ENCODE measurements around the gene GRM5. TPM values are rescaled to one million over a fixed set of nuclear protein-coding genes. Genes with fewer than 3 reads are reported as not detected.
"Not testable (repeated sequence)": the region's sequence is repeated elsewhere in the genome, so short reads cannot be mapped to it uniquely, and the experiment has no call there.

Gene GRM5
- total RNA-seq, 4 donors from 2014 or later = 0.13 TPM; not detected in 3

DNA sequence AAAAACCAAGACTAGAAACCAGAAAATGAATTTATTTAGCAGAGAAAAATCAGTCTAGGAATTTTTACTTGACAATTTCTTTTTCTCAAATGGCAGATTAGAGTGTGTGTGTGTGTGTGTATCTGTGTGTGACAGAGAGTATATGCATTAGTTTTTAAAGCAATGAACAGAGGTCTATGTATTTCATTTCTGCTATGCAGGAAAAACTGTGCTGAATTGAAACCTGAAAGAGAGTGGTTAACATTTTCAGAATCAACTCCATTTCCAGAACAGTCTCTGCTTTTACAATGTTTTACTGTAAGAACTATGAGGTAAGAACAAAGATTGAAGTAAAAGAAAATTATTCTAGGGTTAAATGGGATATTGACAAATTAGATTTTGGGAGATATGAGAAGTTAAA lies 114.8 kb downstream of the GRM5 start:
- TF ChIP-seq, protein P1, sequence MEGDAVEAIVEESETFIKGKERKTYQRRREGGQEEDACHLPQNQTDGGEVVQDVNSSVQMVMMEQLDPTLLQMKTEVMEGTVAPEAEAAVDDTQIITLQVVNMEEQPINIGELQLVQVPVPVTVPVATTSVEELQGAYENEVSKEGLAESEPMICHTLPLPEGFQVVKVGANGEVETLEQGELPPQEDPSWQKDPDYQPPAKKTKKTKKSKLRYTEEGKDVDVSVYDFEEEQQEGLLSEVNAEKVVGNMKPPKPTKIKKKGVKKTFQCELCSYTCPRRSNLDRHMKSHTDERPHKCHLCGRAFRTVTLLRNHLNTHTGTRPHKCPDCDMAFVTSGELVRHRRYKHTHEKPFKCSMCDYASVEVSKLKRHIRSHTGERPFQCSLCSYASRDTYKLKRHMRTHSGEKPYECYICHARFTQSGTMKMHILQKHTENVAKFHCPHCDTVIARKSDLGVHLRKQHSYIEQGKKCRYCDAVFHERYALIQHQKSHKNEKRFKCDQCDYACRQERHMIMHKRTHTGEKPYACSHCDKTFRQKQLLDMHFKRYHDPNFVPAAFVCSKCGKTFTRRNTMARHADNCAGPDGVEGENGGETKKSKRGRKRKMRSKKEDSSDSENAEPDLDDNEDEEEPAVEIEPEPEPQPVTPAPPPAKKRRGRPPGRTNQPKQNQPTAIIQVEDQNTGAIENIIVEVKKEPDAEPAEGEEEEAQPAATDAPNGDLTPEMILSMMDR (IDR thresholded peaks at IDR 0.05) = no peak
- ATAC-seq (ENCODE audit: low FRiP score) (no peak), DNase-seq (ENCODE audit: low spot score) (no peak)

DNA sequence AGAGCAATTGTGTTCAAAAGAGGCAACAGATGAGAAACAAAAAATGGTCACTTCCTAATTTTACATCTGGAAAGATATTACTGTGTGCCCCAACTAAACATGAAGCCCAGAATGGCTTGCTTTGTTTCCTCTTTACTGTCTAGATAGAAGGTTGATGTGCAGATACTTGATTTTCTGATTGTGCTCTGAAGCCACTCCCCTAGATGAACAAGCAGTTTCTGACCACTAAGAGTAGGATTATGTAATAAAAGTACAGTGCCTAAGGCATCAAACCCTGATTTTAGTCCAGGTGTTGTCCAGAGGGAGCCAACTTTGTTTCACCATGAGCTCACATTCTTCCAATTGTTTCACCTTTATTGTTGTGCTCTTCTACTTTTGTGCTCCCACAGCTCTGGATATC lies 116.9 kb downstream of the GRM5 start:
- ATAC-seq (ENCODE audit: low FRiP score); DNase-seq (ENCODE audit: low spot score): not testable (repeated sequence)

DNA sequence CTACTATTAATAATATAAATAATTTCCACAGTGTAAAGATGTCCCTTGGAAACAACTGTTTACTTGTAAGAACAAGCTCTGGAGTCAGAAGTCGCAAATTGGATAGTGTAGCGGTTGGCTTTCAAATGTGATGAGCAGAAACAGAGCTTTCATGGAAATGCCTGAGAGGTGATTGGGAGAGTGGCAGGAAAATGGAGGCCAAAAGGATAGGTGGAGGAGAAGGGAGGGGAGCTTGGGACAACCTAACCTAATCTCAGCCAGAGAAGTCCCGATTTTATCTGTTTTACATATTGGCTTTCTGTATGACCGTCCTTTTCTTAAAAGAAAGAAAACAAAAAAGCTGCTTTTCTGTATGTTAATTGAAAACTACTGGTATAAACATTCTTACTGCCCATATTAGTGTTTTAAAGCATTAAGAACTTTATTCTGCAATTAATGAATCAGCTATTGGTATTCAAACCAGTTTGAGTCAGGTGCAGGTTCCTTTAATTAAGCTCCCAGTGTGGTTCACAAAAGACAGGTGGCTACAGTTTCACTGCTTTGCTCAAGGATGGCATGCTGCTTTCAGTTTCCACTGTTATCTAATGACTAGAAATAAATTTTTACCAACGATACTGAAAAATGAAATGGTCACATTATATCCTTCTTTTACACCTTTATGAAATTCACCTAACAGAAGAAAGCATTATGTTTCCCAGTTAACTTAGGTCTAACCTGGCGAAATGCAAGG lies 117.8 kb downstream of the GRM5 start:
- not testable (repeated sequence) for DNase-seq (ENCODE audit: low spot score); ATAC-seq (ENCODE audit: low FRiP score)

DNA sequence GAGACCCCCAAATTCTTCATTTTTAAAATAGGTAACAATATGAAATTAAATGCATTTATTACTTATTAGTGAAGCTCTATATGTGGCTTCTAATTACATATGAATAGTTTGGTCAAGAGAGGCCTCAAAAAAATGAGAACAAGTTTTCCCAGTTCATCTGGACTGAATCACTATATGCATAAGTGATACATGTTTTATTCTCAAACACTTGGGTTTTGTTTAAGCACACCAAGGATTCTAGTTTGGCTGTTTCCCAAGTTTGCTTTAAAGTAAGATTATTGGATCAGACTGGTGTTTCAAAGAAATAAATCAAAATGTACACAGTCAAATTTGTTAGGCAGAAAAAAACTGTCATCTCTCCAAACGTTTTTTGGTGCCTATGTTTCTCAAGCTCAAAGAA lies 136.1 kb downstream of the GRM5 start:
- ATAC-seq (ENCODE audit: low FRiP score); DNase-seq (ENCODE audit: low spot score): not testable (repeated sequence)

DNA sequence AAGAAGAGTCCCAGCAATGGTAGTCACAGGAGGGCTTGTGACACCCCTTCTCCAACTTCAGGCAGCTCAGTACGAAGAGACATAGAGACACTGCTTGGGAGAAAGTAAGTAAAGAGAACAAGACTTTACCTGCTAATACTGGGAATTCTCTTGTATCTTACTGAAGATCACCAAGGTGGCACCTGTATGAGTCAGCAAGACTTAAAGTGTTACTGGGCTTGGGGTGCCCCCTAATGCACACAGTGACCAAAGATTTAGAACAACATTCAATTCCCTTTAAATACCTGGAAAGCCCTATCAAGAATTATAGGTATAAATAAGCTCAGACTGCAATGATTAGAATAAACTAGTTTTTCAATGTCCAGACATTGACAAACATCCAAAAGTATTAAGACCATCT lies 148.7 kb downstream of the GRM5 start:
- DNase-seq (ENCODE audit: low spot score); ATAC-seq (ENCODE audit: low FRiP score): not testable (repeated sequence)

DNA sequence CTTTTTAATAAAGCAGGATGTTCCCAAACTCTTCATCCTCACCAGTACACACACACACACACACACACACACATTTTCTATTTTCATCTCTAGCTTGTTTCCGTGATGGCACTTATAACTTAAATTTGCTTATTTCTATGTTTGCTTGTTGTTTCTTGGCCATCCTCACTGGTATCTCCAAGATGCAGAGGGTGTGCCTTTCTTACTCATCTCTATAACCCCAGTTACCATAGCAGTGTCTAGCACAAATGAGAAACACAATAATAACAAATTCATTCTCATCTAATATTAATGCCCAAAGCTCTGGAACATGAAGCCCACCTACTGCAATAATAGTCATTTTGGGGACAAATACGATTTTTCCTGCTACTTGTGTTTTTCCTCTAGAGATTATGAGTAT lies 156.3 kb downstream of the GRM5 start:
- ATAC-seq (ENCODE audit: low FRiP score) = no peak
- TF ChIP-seq, protein P1 (IDR thresholded peaks at IDR 0.05) = no peak
- no peak for DNase-seq (ENCODE audit: low spot score)

DNA sequence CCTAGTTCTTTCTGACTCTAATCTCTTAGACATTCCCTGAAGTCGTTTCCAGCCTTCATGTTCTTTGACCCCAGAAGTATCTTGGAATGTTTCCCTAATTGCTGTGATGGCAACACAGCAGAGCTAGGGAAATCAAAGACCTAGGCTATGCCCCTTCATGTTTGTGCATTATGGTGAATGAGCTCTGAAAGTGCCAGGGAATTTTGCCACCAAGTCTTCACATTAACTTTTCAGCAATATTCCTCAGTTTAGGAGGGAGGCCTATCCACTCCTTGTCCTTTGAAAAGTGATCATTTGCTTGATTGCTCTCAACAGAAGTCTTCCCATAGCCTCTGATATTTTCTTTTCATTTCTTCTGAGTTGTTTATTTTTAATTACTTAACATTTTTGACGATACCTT lies 164.3 kb downstream of the GRM5 start:
- ATAC-seq (ENCODE audit: low FRiP score); DNase-seq (ENCODE audit: low spot score): not testable (repeated sequence)

DNA sequence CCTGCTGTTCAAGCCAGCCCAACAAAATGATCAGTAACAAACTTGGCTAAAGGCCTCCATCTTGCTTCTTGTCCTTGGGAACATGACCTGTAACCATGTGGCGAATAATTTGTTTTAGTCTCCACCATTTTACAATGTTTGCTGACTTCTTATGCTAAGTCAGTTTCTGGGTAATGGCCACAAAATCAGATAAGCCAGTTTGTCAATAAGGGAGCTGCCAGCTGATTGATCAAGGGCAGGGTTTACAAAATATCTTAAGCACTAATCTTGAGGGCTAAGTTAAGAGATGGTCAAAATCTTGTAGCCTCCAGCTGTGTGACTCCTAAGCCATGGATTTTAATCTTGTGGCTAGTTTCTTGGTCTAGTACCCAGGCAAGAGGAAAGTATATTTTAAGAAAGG lies 176.9 kb downstream of the GRM5 start:
- not testable (repeated sequence) for DNase-seq (ENCODE audit: low spot score); ATAC-seq (ENCODE audit: low FRiP score)

DNA sequence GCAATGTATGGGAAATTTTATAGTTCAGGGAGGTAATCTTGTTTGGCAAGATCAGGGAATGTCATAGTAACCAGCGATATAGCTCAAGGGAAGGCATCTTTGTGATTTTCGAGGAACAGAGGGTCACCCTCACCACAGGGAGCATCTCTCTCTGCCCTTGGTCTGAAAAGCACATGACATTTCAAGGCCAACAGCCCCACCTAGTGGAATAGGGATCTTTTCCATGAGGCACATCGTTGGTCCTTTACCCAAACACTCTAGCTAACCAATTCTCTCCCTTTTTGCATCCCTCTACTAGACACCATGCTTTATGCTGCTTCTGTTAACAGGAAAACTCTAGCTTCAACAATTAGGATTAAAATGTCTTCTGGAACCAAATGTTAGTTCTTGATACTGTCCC lies 179.0 kb downstream of the GRM5 start:
- ATAC-seq (ENCODE audit: low FRiP score) (no peak), DNase-seq (ENCODE audit: low spot score) (no peak)
- TF ChIP-seq, protein P1 (IDR thresholded peaks at IDR 0.05) = no peak

DNA sequence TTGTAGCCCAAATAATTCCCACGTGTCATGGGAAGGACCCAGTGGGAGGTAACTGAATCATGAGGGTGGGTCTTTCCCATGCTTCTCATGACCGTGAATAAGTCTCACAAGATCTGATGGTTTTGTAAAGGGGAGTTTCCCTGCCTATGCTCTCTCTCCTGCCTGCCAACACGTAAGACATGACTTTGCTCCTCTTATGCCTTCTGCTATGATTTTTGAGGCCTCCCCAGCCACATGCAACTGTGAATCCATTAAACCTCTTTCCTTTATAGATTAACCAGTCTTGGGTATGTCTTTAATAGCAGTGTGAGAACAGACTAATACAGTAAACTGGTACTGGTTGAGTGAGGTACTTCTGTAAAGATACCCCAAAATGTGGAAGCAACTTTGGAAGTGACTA lies 183.0 kb downstream of the GRM5 start:
- not testable (repeated sequence) for ATAC-seq (ENCODE audit: low FRiP score); DNase-seq (ENCODE audit: low spot score)

DNA sequence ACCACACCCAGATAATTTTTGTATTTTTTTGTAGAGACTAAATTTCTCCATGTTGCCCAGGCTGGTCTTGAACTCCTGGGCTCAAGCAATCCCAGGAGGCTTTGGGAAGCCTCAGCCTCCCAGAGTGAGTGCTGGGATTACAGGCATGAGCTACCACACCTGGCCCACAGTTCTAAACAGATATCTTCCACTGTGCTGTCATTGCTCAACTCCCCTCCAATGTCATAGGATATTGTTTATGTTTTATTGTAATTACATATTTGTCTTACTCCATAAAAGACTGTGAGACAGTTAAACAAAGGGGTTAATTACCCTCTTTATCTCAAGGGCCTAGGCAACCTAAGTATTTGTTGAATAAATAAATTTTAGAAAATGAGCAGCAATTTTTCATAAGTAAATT lies 204.2 kb downstream of the GRM5 start:
- TF ChIP-seq, protein P1 (IDR thresholded peaks at IDR 0.05) = no peak
- ATAC-seq (ENCODE audit: low FRiP score) = no peak
- no peak for DNase-seq (ENCODE audit: low spot score)

DNA sequence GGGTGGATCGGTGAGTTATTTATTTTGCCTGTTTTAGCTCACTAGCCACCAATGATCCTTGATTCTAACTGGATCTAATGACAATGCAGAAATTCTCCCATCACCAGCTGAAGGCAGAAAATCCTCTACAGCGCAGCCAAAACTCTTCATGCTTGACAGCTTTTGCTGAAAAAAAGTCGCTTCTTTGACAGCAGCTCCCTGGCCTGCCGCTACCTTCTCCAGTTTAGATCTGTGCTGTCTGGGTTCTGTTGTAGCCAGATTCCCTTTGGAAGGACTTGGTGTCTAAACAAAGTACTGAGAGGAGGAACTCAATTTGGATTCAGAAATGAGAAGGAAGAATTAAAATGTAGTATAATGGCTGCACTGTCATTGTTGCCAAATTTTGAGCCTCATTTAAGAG lies 205.4 kb downstream of the GRM5 start:
- not testable (repeated sequence) for DNase-seq (ENCODE audit: low spot score); ATAC-seq (ENCODE audit: low FRiP score)

DNA sequence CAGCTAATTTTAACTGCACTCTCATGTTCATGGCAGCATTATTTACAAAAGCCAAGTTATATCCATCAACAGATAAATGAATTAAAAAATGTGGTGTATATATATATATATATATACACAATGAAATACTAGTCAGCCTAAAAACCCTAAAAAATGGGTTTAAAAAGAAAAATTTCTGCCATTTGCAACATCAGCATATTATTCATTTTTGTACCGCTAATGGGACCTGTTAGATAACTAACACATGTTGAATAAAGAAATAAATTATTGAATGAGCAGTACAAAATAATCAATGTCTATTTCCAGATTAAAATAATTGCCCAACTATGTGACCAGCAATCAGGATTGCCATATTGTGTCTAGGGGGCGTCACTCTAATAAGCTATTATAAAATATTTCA lies 211.8 kb downstream of the GRM5 start:
- ATAC-seq (ENCODE audit: low FRiP score) = not testable (repeated sequence)

DNA sequence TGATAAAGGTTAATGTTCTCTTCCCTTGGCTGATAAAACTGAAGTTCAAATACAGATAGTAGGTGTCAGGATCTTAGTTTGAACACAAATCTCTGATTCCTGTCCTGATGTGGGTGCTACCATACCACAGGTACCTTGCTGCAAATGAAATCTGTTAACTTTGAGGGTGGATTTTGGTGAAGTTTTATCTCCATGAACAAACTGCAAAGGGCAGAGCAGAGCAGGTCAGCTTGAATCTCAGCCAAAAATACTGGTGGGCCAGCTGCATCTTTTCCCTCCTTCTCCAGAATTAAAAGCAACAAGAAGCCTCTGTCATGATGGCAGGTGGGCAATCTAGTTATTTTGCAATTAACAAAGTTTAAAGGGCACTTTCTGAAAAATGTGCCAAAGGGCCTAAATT lies 214.2 kb downstream of the GRM5 start:
- ATAC-seq (ENCODE audit: low FRiP score); DNase-seq (ENCODE audit: low spot score): not testable (repeated sequence)

More for the DNA sequence above, 211.8 kb downstream of the GRM5 start:
- not testable (repeated sequence) for DNase-seq (ENCODE audit: low spot score)

DNA sequence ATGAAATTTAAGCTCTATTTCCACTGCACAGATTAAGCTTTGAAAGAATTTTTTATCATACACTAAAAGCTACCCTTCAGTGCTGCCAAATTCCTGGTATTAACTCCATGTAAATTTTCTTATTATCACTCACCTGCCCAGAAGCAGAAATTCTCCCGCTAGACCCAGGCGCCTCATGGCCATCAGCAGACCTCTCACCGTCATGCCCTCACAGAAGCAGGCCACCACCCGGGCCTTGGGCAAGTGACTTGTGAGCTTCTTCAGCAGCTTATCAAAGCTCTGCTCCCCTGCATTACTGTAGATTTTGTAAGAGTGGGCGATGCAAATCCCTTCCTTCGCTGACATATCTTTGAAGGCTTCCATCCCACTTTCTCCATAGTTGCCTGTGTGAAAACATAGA lies 216.0 kb downstream of the GRM5 start:
- not testable (repeated sequence) for ATAC-seq (ENCODE audit: low FRiP score); DNase-seq (ENCODE audit: low spot score)
